ENCODE measurements around the gene RARB.

RARB gene

DNA sequence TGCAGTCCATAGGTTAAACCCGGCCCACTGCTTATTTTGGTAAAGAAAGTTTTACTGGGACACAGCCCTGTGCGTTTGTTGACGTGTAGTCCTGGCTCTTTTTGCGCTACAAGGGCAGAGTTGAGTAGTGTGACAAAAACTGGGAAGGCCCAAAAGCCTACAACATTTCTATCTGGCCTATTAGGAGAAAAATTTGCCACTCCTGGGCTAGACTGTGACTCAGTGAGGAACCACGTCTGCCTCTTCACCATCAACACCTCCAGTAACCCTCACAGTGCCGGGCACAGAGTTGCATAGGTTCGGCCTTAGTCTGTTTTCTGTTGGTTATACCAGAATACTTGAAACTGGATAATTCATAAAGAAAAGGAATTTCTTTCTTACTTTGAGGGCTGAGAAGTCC lies 126.3 kb downstream of the RARB start:
- no peak for DNase-seq (ENCODE audit: low read depth)
- H3K4me3 ChIP-seq (ENCODE audit: control insufficient read depth, low read depth, low read length) = no peak overlapping the region
- TF ChIP-seq, protein P1, sequence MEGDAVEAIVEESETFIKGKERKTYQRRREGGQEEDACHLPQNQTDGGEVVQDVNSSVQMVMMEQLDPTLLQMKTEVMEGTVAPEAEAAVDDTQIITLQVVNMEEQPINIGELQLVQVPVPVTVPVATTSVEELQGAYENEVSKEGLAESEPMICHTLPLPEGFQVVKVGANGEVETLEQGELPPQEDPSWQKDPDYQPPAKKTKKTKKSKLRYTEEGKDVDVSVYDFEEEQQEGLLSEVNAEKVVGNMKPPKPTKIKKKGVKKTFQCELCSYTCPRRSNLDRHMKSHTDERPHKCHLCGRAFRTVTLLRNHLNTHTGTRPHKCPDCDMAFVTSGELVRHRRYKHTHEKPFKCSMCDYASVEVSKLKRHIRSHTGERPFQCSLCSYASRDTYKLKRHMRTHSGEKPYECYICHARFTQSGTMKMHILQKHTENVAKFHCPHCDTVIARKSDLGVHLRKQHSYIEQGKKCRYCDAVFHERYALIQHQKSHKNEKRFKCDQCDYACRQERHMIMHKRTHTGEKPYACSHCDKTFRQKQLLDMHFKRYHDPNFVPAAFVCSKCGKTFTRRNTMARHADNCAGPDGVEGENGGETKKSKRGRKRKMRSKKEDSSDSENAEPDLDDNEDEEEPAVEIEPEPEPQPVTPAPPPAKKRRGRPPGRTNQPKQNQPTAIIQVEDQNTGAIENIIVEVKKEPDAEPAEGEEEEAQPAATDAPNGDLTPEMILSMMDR (IDR thresholded peaks at IDR 0.05; ENCODE audit: control insufficient read depth, insufficient read depth, low read depth, low read length, missing control alignments) = no peak

DNA sequence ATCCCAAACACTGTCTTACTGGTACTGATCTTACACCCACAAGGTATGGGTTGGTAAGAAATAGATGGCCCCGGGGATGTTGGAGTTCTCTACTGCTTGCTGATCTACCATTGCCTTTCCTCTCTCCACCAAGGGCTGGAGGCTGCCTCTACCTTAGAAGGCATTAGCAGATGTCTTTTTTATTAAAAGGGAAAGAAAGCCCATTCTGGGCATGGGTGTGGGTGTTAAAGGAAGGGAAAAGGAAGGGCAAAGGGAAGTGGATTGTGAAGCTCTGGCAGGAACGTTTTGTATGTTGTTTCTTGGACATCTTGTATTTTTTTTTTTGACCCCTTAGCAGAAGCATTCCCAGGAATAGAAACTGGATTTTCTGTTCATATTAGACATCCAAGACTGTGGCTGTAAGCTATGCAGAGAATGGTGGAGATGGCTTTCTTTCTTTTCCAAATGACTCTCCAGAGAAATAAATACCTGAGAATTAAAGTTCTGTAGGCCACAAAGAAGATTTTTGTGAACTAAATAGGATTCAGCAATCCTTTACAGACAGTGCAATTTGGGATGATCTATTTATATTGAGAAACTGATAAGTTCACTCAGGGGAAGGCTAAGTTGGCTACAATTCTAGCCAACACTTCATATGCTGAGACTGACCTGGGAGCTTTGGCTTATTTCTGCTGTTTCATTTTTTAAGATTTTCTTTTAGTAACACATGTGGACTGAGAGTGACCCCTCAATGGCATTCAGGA lies 127.8 kb downstream of the RARB start:
- no peak for DNase-seq (ENCODE audit: low read depth)
- TF ChIP-seq, protein P1 (IDR thresholded peaks at IDR 0.05; ENCODE audit: control insufficient read depth, insufficient read depth, low read depth, low read length, missing control alignments) = no peak
- H3K4me3 ChIP-seq (ENCODE audit: control insufficient read depth, low read depth, low read length) = no peak overlapping the region

DNA sequence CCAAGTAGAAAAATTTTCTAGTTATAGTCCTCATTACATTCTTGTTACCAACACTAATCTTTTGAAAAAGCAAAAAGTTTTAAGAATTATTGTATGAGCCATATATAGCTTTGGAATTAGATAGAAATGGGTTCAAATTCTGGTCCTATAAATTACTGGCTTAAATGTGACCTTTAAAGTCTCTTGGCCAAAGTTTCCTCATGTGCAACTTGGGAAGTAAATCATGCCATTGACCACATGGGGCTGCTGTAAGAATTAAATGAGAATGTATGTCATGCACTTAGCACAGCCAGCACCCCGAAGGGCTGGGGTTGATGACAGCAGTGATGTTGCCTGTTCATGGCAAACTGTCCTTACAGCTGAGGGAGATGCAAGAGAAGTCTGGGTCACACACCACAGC lies 128.4 kb downstream of the RARB start:
- no peak overlapping the region for H3K4me3 ChIP-seq (ENCODE audit: control insufficient read depth, low read depth, low read length)
- TF ChIP-seq, protein P1 (IDR thresholded peaks at IDR 0.05; ENCODE audit: control insufficient read depth, insufficient read depth, low read depth, low read length, missing control alignments) = no peak
- no peak for DNase-seq (ENCODE audit: low read depth)

DNA sequence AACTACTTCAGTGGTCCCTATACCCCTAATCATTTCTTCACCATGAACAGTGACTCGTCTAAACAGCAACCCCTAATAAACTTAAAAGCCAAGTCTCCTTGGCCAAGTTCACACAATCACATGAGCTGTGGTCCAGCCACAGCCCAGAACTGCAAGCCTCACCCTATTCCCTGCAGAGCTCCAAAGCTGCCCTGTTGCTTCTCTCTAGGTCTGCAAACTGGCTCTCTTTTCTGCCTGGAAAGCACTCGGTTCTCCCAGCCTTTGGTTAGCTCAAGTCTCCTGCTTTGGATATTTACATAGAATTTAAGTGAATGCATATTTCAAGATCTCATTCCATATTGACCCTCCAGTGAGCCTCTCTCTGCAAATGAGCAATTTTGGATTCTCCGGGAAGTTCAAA lies 129.6 kb downstream of the RARB start:
- TF ChIP-seq, protein P1 (IDR thresholded peaks at IDR 0.05; ENCODE audit: control insufficient read depth, insufficient read depth, low read depth, low read length, missing control alignments) = no peak
- no peak overlapping the region for H3K4me3 ChIP-seq (ENCODE audit: control insufficient read depth, low read depth, low read length)
- no peak for DNase-seq (ENCODE audit: low read depth)

DNA sequence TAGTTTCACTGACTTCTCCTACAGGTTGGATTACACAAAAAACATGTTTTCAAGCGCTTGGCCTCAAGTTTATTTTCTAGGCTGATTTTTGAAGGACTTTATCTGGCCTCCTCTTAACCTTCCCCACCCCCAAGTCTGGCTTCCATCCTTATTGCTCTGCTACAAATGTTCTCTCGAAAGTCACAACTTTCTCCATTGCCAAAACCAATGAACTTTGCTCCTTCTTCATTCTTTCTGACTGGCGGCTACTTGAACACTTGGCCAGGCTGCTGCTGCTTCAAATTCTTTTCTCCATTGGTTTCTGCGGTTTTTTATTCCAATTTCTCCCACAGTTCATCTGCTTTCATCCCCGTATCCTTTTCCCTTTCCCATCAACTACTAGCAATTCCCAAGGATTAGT lies 130.1 kb downstream of the RARB start:
- DNase-seq (ENCODE audit: low read depth) = no peak
- TF ChIP-seq, protein P1 (IDR thresholded peaks at IDR 0.05; ENCODE audit: control insufficient read depth, insufficient read depth, low read depth, low read length, missing control alignments) = no peak
- H3K4me3 ChIP-seq (ENCODE audit: control insufficient read depth, low read depth, low read length) = no peak overlapping the region

DNA sequence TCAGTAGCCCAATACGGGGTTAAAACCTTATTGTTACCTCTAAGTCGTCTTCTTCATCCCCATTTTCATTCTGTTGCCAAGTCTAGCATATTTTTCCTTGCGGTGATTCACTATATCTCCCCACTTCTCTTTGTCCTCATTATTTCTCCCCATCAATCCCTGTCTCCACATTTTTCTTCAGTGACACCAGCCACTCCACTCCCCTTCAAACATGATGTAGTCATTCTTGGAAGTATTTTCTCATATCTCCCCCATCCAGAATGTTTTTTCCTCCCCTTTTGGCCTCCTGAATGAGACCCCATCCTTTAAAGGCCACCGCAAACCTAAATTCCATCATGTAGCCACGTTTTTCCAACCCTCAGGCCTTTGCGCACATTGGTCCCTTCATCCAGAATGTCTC lies 130.7 kb downstream of the RARB start:
- no peak for DNase-seq (ENCODE audit: low read depth)
- TF ChIP-seq, protein P1 (IDR thresholded peaks at IDR 0.05; ENCODE audit: control insufficient read depth, insufficient read depth, low read depth, low read length, missing control alignments) = no peak
- no peak overlapping the region for H3K4me3 ChIP-seq (ENCODE audit: control insufficient read depth, low read depth, low read length)
